SK-N-MC (cell line): ENCODE data around the gene RPL38.

Experiments used
- DNase-seq: peaks from one replicate; pipeline ENCODE4 v3.0.0-alpha.2; 2011; ENCODE audit warnings: low read depth, low spot score
- H3K27ac ChIP-seq: fragments of 200-600 bp; sonication (generic); 2 replicates; pipeline ENCODE4 v1.5.1; 2016; ENCODE audit warnings: mixed run types
- H3K36me3 ChIP-seq: fragments of 200-600 bp; sonication (generic); 2 replicates; pipeline ENCODE4 v1.6.1; 2017; ENCODE audit warnings: antibody characterized with exemption, low read length, mixed read lengths; ENCODE audit not compliant: insufficient read depth
- H3K4me3 ChIP-seq: fragments of 200-600 bp; sonication (generic); 2 replicates; pipeline ENCODE4 v1.5.1; 2016
- H3K9ac ChIP-seq: fragments of 200-600 bp; sonication (generic); 2 replicates; pipeline ENCODE4 v1.8.0; 2017; ENCODE audit warnings: mixed run types, mixed read lengths; ENCODE audit not compliant: insufficient read length
- H3K9me3 ChIP-seq: fragments of 200-600 bp; sonication (generic); 2 replicates; pipeline ENCODE4 v1.6.1; 2017; ENCODE audit warnings: low read depth, mild to moderate bottlenecking, antibody characterized with exemption, low read length, moderate library complexity, mixed read lengths
- EZH2 ChIP-seq: fragments of 200-600 bp; sonication (generic); IDR thresholded peaks from one replicate; pipeline ENCODE4 v1.6.1; 2017; ENCODE audit warnings: antibody characterized with exemption
- FOXP2 ChIP-seq: optimal IDR thresholded peaks from 2 replicates; pipeline ENCODE3; 2011; ENCODE audit warnings: mild to moderate bottlenecking, moderate library complexity; ENCODE audit not compliant: insufficient read depth; ENCODE audit errors: extremely low read length, control extremely low read depth
- POLR2AphosphoS5 ChIP-seq: IDR thresholded peaks from 2 replicates; pipeline ENCODE4 v1.6.1; 2012; ENCODE audit warnings: mild to moderate bottlenecking, low read depth, low read length, borderline replicate concordance

RPL38 gene

DNA sequence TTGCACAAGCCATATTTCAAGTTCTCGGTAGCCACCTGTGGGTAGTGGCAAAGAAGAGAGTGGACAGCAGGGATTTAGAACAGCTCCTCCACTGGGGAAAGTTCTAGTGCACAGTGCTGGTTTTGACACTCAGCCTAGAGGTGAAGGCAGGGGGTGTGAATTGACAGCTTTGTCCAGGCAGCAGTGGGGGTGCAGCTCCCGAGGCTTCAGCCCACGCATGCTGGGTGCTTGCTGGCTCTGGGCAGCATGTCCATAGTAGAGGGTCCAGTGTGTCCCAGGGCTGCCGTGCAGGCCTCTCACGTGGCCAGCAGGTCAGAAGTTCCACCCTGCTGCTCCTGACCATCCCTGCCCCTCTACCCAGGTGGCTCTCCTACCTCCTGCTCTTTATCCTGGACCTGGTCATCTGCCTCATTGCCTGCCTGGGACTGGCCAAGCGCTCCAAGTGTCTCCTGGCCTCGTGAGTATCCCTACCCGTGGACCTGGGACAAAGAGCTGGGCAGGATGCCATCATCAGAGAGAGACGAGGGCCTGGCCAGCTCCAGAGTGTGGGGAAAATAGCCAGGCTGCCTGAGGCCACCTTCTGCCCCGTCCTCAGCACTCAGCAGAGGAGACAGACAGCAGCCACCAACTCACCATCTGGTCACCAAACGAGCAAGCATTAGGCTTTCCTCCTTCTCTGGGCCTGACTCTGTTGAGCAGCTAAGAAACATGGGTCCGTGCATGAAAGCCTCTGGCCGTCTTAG, 39.7 kb downstream of the RPL38 start:
- no peak for DNase-seq
- H3K27ac ChIP-seq = no peak overlapping the region

DNA sequence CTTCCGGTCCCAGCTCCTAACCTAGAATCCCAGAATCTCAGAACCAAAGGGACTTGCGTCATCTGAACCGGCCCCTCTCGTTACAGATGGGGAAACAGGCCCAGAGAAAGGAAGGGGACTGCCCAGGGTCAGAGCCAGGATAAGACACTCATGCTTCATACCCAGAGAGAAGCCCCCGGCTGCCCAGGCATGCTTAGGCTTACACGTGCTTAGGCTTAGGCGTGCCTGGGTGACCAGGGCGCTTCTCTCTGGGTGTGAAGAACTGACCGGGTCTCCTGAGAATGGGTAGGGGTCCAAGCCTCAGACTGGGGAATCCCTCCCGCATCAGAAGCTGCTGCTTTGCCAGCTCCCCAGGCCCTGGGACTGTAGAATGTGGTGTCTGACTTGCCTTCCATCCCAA, 40.6 kb downstream of the RPL38 start:
- H3K27ac ChIP-seq = no peak overlapping the region
- DNase-seq = no peak
- TF ChIP-seq POLR2AphosphoS5 (no peak), EZH2 (no peak)
- no peaks in the 10 kb centered on the region for H3K36me3 ChIP-seq
- H3K4me3 ChIP-seq = no peak overlapping the region
- H3K9me3 ChIP-seq = no peaks in the 10 kb centered on the region
- no peak overlapping the region for H3K9ac ChIP-seq

More for the DNA sequence above, 39.7 kb downstream of the RPL38 start:
- no peaks in the 10 kb centered on the region for H3K9me3 ChIP-seq
- TF ChIP-seq POLR2AphosphoS5 (no peak), EZH2 (no peak), FOXP2 (no peak)
- no peak overlapping the region for H3K4me3 ChIP-seq
- no peak overlapping the region for H3K9ac ChIP-seq
- no peaks in the 10 kb centered on the region for H3K36me3 ChIP-seq

DNA sequence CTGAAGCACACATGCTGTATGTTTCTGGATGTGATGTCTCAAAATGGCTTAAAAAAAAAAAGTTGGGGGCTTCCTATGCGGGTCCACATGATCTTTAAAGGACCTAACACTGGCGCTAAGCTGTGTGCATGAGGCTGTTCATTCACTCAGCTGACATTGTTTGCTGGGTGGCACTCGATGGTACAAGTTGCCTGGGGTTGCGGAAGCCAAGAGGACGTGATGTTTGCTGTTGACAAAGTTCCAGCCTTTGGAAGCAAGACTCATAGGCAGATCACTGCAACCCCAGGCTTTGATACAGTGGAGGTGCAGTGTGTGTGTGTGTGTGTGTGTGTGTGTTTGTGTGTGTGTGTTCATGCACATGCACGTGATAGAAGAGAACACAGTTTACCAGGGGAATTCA, 41.1 kb downstream of the RPL38 start:
- Histone ChIP-seq H3K9ac (no peak overlapping the region), H3K9me3 (no peaks in the 10 kb centered on the region), H3K27ac (no peak overlapping the region), H3K4me3 (no peak overlapping the region), H3K36me3 (no peaks in the 10 kb centered on the region)
- DNase-seq = no peak
- TF ChIP-seq EZH2 (no peak), POLR2AphosphoS5 (no peak), FOXP2 (no peak)

DNA sequence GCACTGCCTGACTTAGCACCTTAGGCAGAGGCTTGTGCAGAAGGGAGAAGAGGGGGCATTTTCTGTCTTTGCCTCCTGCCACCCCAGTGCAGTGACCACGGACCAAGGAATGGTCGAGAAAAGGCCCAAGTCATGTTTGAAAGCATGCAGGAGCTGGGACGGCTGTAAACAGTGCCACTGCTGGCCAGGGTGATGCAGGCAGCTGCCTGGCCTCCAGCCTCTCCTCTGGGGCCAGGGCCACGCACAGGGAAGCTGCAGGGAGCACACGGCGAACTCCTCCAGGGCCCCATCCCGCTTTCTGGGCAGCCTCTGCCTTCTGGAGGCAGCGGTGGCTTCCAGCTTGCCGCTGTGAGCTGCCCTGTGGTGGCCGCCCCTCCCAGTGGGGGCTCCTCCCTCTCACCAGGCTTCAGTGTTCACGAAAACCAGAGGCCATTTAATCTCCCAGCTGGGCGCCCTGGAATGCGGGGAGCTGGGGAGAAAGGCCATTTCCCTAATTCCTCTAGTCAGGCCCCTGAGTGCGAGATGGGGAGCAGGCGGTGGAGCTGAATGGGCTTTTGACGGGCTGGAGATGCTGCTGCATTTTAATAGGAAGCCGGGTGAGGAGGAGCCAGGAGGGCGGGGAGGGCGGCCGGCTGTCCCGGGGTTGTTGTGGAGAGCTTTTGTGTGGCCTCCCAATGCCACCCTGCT, 41.8 kb downstream of the RPL38 start:
- Histone ChIP-seq H3K27ac (no peak overlapping the region), H3K9ac (no peak overlapping the region), H3K36me3 (no peaks in the 10 kb centered on the region), H3K9me3 (no peaks in the 10 kb centered on the region), H3K4me3 (no peak overlapping the region)
- no peak for DNase-seq
- TF ChIP-seq EZH2 (no peak), POLR2AphosphoS5 (no peak), FOXP2 (no peak)

DNA sequence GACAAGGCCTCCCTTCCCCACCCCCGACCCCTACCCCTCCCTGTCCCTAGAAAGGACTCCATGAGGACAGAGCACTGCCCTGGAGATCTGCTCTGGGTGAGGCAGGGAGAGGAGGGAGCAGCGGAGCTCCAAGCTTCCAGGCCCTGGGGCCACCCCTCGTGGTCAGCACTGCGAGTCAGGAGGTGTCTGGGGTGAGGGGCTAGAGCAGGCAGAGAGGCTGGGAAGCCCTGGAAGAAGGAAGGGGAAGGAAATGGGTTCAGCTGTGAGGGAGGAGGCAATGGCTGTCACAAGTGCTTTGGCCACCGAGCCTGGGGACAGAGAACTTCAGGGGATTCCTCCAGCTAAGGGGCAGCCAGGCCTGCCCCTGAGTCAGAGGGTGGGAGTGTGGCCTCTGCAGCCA, 42.4 kb downstream of the RPL38 start:
- Histone ChIP-seq H3K27ac (no peak overlapping the region), H3K9ac (no peak overlapping the region), H3K36me3 (no peaks in the 10 kb centered on the region), H3K9me3 (no peaks in the 10 kb centered on the region), H3K4me3 (no peak overlapping the region)
- DNase-seq = no peak
- TF ChIP-seq FOXP2 (no peak), EZH2 (no peak), POLR2AphosphoS5 (no peak)

DNA sequence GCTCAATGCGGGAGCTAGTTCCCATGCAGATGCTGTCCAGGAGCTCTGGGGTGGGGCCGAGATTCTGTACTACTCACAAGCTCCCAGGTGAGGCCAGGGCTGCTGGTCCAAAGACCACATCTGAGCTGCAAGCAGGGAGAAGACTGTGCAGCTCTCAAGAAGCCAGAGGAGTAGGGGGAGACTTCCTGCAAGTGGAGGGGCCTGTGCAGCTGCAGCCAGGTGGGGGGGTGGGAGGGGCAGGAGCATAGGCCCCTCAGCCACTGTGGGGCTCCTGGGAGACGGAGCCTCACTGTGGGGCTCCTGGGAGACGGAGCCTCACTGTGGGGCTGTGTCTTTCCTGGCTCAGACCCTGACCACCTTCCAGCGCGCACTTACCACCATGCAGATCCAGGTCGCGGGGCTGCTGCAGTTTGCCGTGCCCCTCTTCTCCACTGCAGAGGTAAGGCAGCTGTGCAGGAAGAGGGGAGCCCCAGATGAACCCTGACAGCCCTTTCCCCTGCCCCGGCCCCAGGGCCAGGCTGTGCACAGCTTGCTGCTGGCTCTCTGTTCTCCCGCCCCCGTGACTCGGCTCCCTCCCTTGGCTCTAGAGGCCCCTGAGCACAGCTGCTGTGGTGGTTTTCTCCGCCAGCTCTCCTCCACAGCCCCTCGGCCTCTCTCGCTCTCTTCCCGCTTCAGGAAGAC, 46.3 kb downstream of the RPL38 start:
- no peak for DNase-seq
- H3K27ac ChIP-seq = no peak overlapping the region
- no peaks in the 10 kb centered on the region for H3K36me3 ChIP-seq
- no peak overlapping the region for H3K9ac ChIP-seq
- no peak overlapping the region for H3K4me3 ChIP-seq
- no peak for TF ChIP-seq POLR2AphosphoS5
- TF ChIP-seq EZH2 = no peak
- no peak for TF ChIP-seq FOXP2
- H3K9me3 ChIP-seq = no peaks in the 10 kb centered on the region

DNA sequence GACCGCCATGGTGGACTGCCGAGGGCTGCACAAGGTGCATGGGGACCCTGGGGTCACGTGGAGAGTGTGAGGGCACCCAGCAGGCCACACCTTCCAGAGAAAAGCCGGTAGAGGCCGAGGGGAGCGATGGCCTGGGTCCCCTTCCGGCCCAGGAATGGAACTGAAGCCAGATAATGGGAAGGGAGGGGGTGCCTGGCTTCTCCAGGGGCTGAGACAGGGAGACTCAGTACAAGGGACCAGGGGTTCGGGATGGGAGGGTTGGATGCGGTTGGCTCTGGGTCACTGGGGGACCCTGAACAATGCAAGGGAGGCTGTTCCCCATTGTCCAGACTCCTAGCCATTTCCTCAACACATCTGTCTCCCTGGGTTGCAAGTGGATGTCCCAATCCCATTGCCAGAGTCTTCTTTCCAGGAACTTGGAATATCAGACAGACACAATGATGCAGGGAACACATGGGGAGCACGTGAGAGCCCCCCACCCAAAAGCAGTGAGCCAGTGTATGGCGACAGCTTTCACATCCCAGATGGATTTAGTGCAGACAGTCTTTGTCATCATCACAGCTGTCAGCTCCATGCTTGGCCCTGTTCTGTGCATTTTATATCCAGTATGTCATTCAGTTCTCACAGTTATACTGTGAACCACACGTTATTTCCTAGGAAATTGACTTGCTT, 47.0 kb downstream of the RPL38 start:
- no peak for TF ChIP-seq POLR2AphosphoS5
- TF ChIP-seq FOXP2 = no peak
- TF ChIP-seq EZH2 = no peak
- Histone ChIP-seq H3K27ac (no peak overlapping the region), H3K9me3 (no peaks in the 10 kb centered on the region), H3K36me3 (no peaks in the 10 kb centered on the region), H3K9ac (no peak overlapping the region), H3K4me3 (no peak overlapping the region)
- no peak for DNase-seq

DNA sequence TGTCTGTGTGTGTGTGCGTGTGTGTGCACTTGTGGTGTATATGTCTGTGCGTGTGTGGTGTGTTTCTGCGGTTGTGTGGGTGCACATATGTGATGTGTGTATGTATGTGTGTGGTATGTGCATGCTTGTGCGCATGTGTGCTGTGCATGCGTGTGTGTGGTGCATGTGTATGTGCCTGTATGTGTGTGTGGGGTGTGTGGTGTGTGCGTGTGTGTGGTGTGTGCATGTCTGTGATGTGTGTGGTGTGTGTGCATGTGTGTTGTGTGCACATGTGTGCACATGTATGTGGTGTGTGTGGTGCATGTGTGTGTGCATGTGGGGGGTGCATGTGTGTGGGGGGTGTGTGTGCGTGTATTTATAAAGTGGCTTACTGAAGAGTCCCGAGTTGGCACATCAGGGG, 47.6 kb downstream of the RPL38 start:
- DNase-seq = no peak
- no peak for TF ChIP-seq EZH2
- TF ChIP-seq FOXP2 = no peak
- TF ChIP-seq POLR2AphosphoS5 = no peak
- H3K36me3 ChIP-seq = no peaks in the 10 kb centered on the region
- no peak overlapping the region for H3K27ac ChIP-seq
- no peak overlapping the region for H3K4me3 ChIP-seq
- no peak overlapping the region for H3K9ac ChIP-seq
- no peaks in the 10 kb centered on the region for H3K9me3 ChIP-seq
